Measurements from ENCODE around the gene PDE11A. TPM values are rescaled to one million over a fixed set of nuclear protein-coding genes. Genes with fewer than 3 reads are reported as not detected.
A peak's percentile ranks its signal among the peaks of the same experiment; 100 is the strongest.

The PDE11A gene
- total RNA-seq, 1 donor = under 0.01 TPM

GRCh38 chr2:177584030-177584692, 488.4 kb downstream of the PDE11A start:
- H3K4me3 ChIP-seq (ENCODE audit: low read depth, low read length) = no peak overlapping the region
- no peak for TF ChIP-seq CTCF (IDR thresholded peaks at IDR 0.05; ENCODE audit: insufficient read depth, low read depth, low read length)
- no peak for DNase-seq (ENCODE audit: low read depth)

- DNase-seq (ENCODE audit: low read depth) = no peak
- H3K4me3 ChIP-seq (ENCODE audit: low read depth, low read length) = no peak overlapping the region
- TF ChIP-seq CTCF (IDR thresholded peaks at IDR 0.05; ENCODE audit: insufficient read depth, low read depth, low read length) = no peak
Observed at GRCh38 chr2:177582000-177582399, 490.6 kb downstream of the PDE11A start.

- H3K4me3 ChIP-seq (ENCODE audit: low read depth, low read length) = no peak overlapping the region
- DNase-seq (ENCODE audit: low read depth) = peak; percentile 56
- no peak for TF ChIP-seq CTCF (IDR thresholded peaks at IDR 0.05; ENCODE audit: insufficient read depth, low read depth, low read length)
Observed at GRCh38 chr2:177579486-177580036, 493.0 kb downstream of the PDE11A start.

GRCh38 chr2:177578454-177578853, 494.1 kb downstream of the PDE11A start:
- H3K4me3 ChIP-seq (ENCODE audit: low read depth, low read length) = no peak overlapping the region
- no peak for DNase-seq (ENCODE audit: low read depth)
- TF ChIP-seq CTCF (IDR thresholded peaks at IDR 0.05; ENCODE audit: insufficient read depth, low read depth, low read length) = no peak

- no peak for DNase-seq (ENCODE audit: low read depth)
- no peak overlapping the region for H3K4me3 ChIP-seq (ENCODE audit: low read depth, low read length)
- TF ChIP-seq CTCF (IDR thresholded peaks at IDR 0.05; ENCODE audit: insufficient read depth, low read depth, low read length) = no peak
Observed at GRCh38 chr2:177577075-177577474, 495.5 kb downstream of the PDE11A start.

- no peak for TF ChIP-seq CTCF (IDR thresholded peaks at IDR 0.05; ENCODE audit: insufficient read depth, low read depth, low read length)
- no peak overlapping the region for H3K4me3 ChIP-seq (ENCODE audit: low read depth, low read length)
- no peak for DNase-seq (ENCODE audit: low read depth)
Observed at GRCh38 chr2:177575358-177575757, 497.2 kb downstream of the PDE11A start.

- no peak for TF ChIP-seq CTCF (IDR thresholded peaks at IDR 0.05; ENCODE audit: insufficient read depth, low read depth, low read length)
- DNase-seq (ENCODE audit: low read depth) = no peak
- no peak overlapping the region for H3K4me3 ChIP-seq (ENCODE audit: low read depth, low read length)
Observed at GRCh38 chr2:177574356-177574755, 498.2 kb downstream of the PDE11A start.
